MCF 10A (cell line): ENCODE measurements around the gene TAOK1. TPM values are rescaled to one million over a fixed set of nuclear protein-coding genes. Genes with fewer than 3 reads are reported as not detected.

ENCODE experiments used
- Bru-seq: library from RNA; stranded (reverse); fragments of 400-500 nt; gene quantifications from one replicate; lab custom pipeline; 2021; lab: Mats Ljungman, UMichigan
- BruChase-seq, 2 experiments: library from RNA; stranded (reverse); fragments of 400-500 nt; gene quantifications; one replicate each; lab custom pipeline; 2021; lab: Mats Ljungman, UMichigan
- BruUV-seq: library from RNA; stranded (reverse); fragments of 400-500 nt; replicated peaks from 2 replicates; lab custom pipeline; 2021; lab: Mats Ljungman, UMichigan
- CTCF ChIA-PET: fragments of 300-600 bp; sonication (Branson Sonifier 250); formaldehyde crosslinking; extraction: SDS; loops from one replicate; lab custom pipeline; 2021; ENCODE audit warnings: antibody characterized with exemption, inconsistent platforms; lab: Yijun Ruan, JAX
- POLR2A ChIA-PET: fragments of 300-600, 350-650 bp; sonication (Branson Sonifier 250); formaldehyde crosslinking; extraction: SDS; loops from one replicate; lab custom pipeline; 2020; ENCODE audit warnings: antibody characterized with exemption, inconsistent platforms; lab: Yijun Ruan, JAX
- DNase-seq: peaks from one replicate; pipeline ENCODE4 v3.0.0-alpha.2; 2018; ENCODE audit not compliant: unreplicated experiment
- H3K27ac Mint-ChIP-seq: one replicate; pipeline ENCODE4 v1.8.0; 2022; ENCODE audit warnings: mild to moderate bottlenecking, low read depth, mixed read lengths; ENCODE audit not compliant: unreplicated experiment
- H3K27me3 Mint-ChIP-seq: one replicate; pipeline ENCODE4 v1.8.0; 2022; ENCODE audit warnings: mixed read lengths; ENCODE audit not compliant: insufficient read depth, unreplicated experiment
- H3K36me3 Mint-ChIP-seq: one replicate; pipeline ENCODE4 v1.8.0; 2022; ENCODE audit warnings: mild to moderate bottlenecking, moderate library complexity, mixed read lengths; ENCODE audit not compliant: insufficient read depth, unreplicated experiment
- H3K4me1 Mint-ChIP-seq: one replicate; pipeline ENCODE4 v1.8.0; 2022; ENCODE audit warnings: mixed read lengths; ENCODE audit not compliant: insufficient read depth, unreplicated experiment
- H3K4me3 Mint-ChIP-seq: one replicate; pipeline ENCODE4 v1.8.0; 2022; ENCODE audit warnings: mild to moderate bottlenecking, moderate library complexity, mixed read lengths; ENCODE audit not compliant: unreplicated experiment
- H3K9me3 Mint-ChIP-seq: one replicate; pipeline ENCODE4 v1.8.0; 2022; ENCODE audit warnings: mixed read lengths; ENCODE audit not compliant: unreplicated experiment
- CTCF ChIP-seq: fragments of 200-600 bp; IDR thresholded peaks from one replicate; pipeline ENCODE4 v1.8.0; 2022; ENCODE audit warnings: antibody characterized with exemption, mild to moderate bottlenecking; ENCODE audit not compliant: unreplicated experiment
- intact Hi-C: fragments of 100-400 bp; cut with micrococcal nuclease; formaldehyde crosslinking; loops from 2 replicates; pipeline ENCODE4 v1.14.1; 2022
- long read RNA-seq: library from polyadenylated mRNA; stranded (forward); transcript quantifications from one replicate; pipeline ENCODE4 v2.0.0, GENCODE V29; 2022
- total RNA-seq: library from RNA; stranded (reverse); gene quantifications from 2 replicates; pipeline ENCODE4 v1.2.3, GENCODE V29; 2022

TAOK1 gene
- total RNA-seq (68.7 and 84.2 TPM in 2 replicates), Bru-seq, nascent RNA (percentile 83 among the genes with signal in this experiment), BruChase-seq, experiment 1, labeled RNA remaining after a 6-hour chase (percentile 96 among the genes with signal in this experiment), BruChase-seq, experiment 2, labeled RNA remaining after a 2-hour chase (percentile 91 among the genes with signal in this experiment)
- long read RNA-seq, partial matches to known transcripts, result 3 of 19 reads
- long read RNA-seq, other reads (novel, unspliced or antisense), result 16 of 19 reads

- Mint-ChIP-seq H3K4me3 (peak within 1 kb of the TSS; percentile 96), H3K4me1 (peaks cover 30% of the 10 kb centered on the region), H3K36me3 (peaks cover 22% of the 10 kb centered on the region), H3K9me3 (no peaks in the 10 kb centered on the region), H3K27me3 (no peaks in the 10 kb centered on the region), H3K27ac (peak within 1 kb of the TSS; percentile 94)
- BruUV-seq, result TSS peak; percentile 33
- intact Hi-C loops, result loop anchor here (10.0 kb wide), 1 partner anchor 55 kb away; no protein-coding TSS in a partner anchor
- DNase-seq, result peak; percentile 98
- ChIA-PET POLR2A (interaction anchor here (0.6 to 2.0 kb wide), 24 partner anchors 8 to 438 kb away, joined by 3 to 20 read pairs (median 5); partner anchors contain the start of genes ABHD15 and NUFIP2), CTCF (interaction anchor here (0.6 to 0.7 kb wide), 3 partner anchors 11 to 258 kb away, joined by 3 to 5 read pairs (median 4); no protein-coding TSS in a partner anchor)
- TF ChIP-seq CTCF, result no peak
Measured at GRCh38 chr17:29389982-29390850, at the start of gene TAOK1. TAOK1 (plus strand) TSS chr17:29390363; CDS start chr17:29451549, 61,186 bp downstream.

- H3K4me3 Mint-ChIP-seq, result no peak overlapping the region
- TF ChIP-seq CTCF, result no peak
- no peak overlapping the region for H3K27ac Mint-ChIP-seq
- peak; percentile 49 for DNase-seq
- POLR2A ChIA-PET, result interaction anchor here (0.7 kb wide), 1 partner anchor 16 kb away, joined by 3 read pairs; no protein-coding TSS in a partner anchor
- BruUV-seq, result no TSS peak
- no peaks in the 10 kb centered on the region for H3K9me3 Mint-ChIP-seq
- intact Hi-C loops, result no loop called here
- CTCF ChIA-PET, result interaction anchor here (1.2 kb wide), 1 partner anchor 28 kb away, joined by 3 read pairs; no protein-coding TSS in a partner anchor
- H3K27me3 Mint-ChIP-seq, result peaks cover 32% of the 10 kb centered on the region
- no peaks in the 10 kb centered on the region for H3K36me3 Mint-ChIP-seq
- H3K4me1 Mint-ChIP-seq, result peaks cover 11% of the 10 kb centered on the region
Measured at GRCh38 chr17:29341726-29342125, 48.4 kb upstream of the TAOK1 start.

GRCh38 chr17:29342158-29342765 lies 47.9 kb upstream of the TAOK1 start:
- H3K27ac Mint-ChIP-seq, result no peak overlapping the region
- ChIA-PET CTCF (interaction anchor here (1.2 kb wide), 1 partner anchor 27 kb away, joined by 3 read pairs; no protein-coding TSS in a partner anchor), POLR2A (no interaction called here)

More at GRCh38 chr17:29342158-29342765, 47.9 kb upstream of the TAOK1 start:
- H3K9me3 Mint-ChIP-seq, result no peaks in the 10 kb centered on the region
- no peak for DNase-seq
- H3K27me3 Mint-ChIP-seq, result peaks cover 32% of the 10 kb centered on the region
- peaks cover 11% of the 10 kb centered on the region for H3K4me1 Mint-ChIP-seq
- no peak overlapping the region for H3K4me3 Mint-ChIP-seq
- TF ChIP-seq CTCF, result no peak
- intact Hi-C loops, result no loop called here
- BruUV-seq, result no TSS peak
- no peaks in the 10 kb centered on the region for H3K36me3 Mint-ChIP-seq
